ENCODE data around the gene EPHA2.

GRCh38 chr1:16132325-16132785 is 23.5 kb downstream of the EPHA2 start:
- no peak for TF ChIP-seq CTCF (IDR thresholded peaks at IDR 0.05)
- TF ChIP-seq POLR2A (IDR thresholded peaks at IDR 0.05) = no peak
